ENCODE measurements around the gene PACRG.

Gene PACRG

GRCh38 chr6:163262080-163262479 lies 534.3 kb downstream of the PACRG start:
- no peak overlapping the region for H3K4me3 ChIP-seq (ENCODE audit: low read depth, low read length)
- ChIA-PET POLR2A (no interaction called here), CTCF (no interaction called here)
- no peak for TF ChIP-seq CTCF (IDR thresholded peaks at IDR 0.05; ENCODE audit: insufficient read depth, low read length, missing control alignments)
- DNase-seq (ENCODE audit: low read depth, low spot score): no peak

- H3K4me3 ChIP-seq (ENCODE audit: low read depth, low read length): no peak overlapping the region
- POLR2A ChIA-PET: no interaction called here
- CTCF ChIA-PET: no interaction called here
- TF ChIP-seq CTCF (IDR thresholded peaks at IDR 0.05; ENCODE audit: insufficient read depth, low read length, missing control alignments): no peak
- DNase-seq (ENCODE audit: low read depth, low spot score): no peak
Observed at GRCh38 chr6:163263196-163263595, 535.4 kb downstream of the PACRG start.

DNA sequence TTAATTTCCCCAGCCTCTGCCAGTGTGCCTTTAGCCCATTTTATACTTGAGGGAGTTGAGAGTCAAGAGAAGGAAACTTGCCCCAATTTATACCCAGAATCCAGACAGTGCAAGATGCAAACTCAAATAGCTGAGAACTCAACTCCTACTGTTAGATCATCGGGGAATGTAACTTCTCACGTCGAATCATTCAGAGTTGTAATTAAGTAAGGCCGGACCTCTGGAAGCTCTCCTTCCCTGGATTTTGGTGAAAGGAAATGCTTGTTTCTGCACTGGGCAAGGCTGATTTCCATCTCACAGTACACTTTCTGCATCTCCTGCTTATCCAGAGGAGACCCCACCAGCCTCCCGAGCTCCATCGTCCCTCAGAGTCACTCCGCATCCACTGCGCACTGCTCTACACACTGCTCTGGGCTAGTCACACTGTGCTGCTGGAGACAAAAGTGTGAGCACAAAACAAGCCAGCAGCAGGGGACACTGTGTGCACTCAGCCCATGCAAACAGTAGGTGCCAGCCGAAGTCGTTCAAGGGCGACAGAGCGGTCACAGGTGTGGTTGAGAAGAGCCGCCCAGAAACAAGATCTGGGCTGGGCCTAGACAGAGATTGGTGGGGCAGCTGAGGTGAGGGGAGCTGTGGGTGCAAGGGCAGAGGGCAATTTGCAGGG lies 536.4 kb downstream of the PACRG start:
- no peak for TF ChIP-seq CTCF (IDR thresholded peaks at IDR 0.05; ENCODE audit: insufficient read depth, low read length, missing control alignments)
- DNase-seq (ENCODE audit: low read depth, low spot score): no peak
- CTCF ChIA-PET: no interaction called here
- H3K4me3 ChIP-seq (ENCODE audit: low read depth, low read length): no peak overlapping the region
- POLR2A ChIA-PET: interaction anchor here (0.6 kb wide), 1 partner anchor 35 kb away, joined by 3 read pairs; no protein-coding TSS in a partner anchor

DNA sequence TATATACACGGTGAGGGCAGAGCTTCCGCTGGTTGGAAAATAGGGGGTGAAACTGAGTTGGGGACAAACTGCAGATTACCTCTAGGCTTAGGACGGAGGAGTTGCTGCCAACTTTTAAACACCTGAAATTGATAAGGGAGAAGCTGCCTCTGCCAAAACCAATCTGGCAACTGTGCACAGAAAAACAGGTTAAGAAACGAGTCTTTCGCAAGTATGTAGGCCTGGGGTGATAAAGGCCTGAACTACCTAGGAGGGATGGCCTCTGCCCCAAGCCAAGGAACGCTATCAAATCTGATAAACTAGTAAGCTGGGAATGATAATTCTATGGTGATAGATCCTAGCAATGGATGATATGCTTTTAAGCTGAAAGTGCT lies 536.9 kb downstream of the PACRG start:
- no peak overlapping the region for H3K4me3 ChIP-seq (ENCODE audit: low read depth, low read length)
- POLR2A ChIA-PET: interaction anchor here (0.6 kb wide), 1 partner anchor 34 kb away, joined by 3 read pairs; no protein-coding TSS in a partner anchor
- no peak for DNase-seq (ENCODE audit: low read depth, low spot score)
- CTCF ChIA-PET: no interaction called here
- no peak for TF ChIP-seq CTCF (IDR thresholded peaks at IDR 0.05; ENCODE audit: insufficient read depth, low read length, missing control alignments)

- no peak for TF ChIP-seq CTCF (IDR thresholded peaks at IDR 0.05; ENCODE audit: insufficient read depth, low read length, missing control alignments)
- ChIA-PET POLR2A (no interaction called here), CTCF (no interaction called here)
- H3K4me3 ChIP-seq (ENCODE audit: low read depth, low read length): no peak overlapping the region
- no peak for DNase-seq (ENCODE audit: low read depth, low spot score)
Observed at GRCh38 chr6:163281634-163282033, 553.9 kb downstream of the PACRG start.

DNA sequence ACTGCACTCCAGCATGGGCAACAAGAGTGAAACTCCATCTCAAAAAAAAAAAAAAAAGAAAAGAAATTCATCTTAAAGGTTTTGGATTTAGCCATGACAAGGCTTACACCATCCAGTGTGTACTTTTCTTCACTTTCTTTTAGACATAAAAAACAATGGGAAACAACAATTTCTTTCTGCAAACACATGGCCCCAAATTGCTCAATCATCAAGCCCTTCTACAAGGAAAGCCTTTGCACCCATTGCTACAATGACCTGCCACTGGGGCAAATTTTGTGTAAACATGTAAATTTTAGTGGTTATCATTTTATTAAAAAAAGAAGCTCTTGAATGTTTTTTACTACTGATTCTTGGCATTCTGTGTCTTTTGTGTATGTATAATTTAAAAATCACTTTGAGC lies 554.9 kb downstream of the PACRG start:
- POLR2A ChIA-PET: no interaction called here
- CTCF ChIA-PET: no interaction called here
- TF ChIP-seq CTCF (IDR thresholded peaks at IDR 0.05; ENCODE audit: insufficient read depth, low read length, missing control alignments): no peak
- no peak overlapping the region for H3K4me3 ChIP-seq (ENCODE audit: low read depth, low read length)
- DNase-seq (ENCODE audit: low read depth, low spot score): no peak

Data from AG04449 (cell line).